PFSK-1 (cell line): ENCODE measurements around the gene ALOX12.

Source experiments
- FOXP2 ChIP-seq: optimal IDR thresholded peaks from 2 replicates; pipeline ENCODE3; 2011; ENCODE audit warnings: borderline replicate concordance, control low read depth, inconsistent platforms; ENCODE audit not compliant: insufficient read depth; ENCODE audit errors: extremely low read length, extremely low read depth
- POLR2AphosphoS5 ChIP-seq: IDR thresholded peaks from 2 replicates; pipeline ENCODE4 v1.6.1; 2012; ENCODE audit warnings: low read depth, mild to moderate bottlenecking, control low read depth, low read length, moderate library complexity
- REST ChIP-seq, 2 experiments: IDR thresholded peaks; 2 replicates each; pipeline versions ENCODE4 v1.6.1 to v1.8.0; 2011 to 2012; ENCODE audit warnings: low read depth in 2 of 2, low read length in 2 of 2, control low read depth in 1 of 2, inconsistent platforms in 1 of 2, mild to moderate bottlenecking in 1 of 2, moderate library complexity in 1 of 2; ENCODE audit not compliant: insufficient read depth in 1 of 2
- TAF1 ChIP-seq: IDR thresholded peaks from 2 replicates; pipeline ENCODE4 v1.6.1; 2012; ENCODE audit warnings: low read length, control low read depth, borderline replicate concordance; ENCODE audit not compliant: insufficient read depth

DNA sequence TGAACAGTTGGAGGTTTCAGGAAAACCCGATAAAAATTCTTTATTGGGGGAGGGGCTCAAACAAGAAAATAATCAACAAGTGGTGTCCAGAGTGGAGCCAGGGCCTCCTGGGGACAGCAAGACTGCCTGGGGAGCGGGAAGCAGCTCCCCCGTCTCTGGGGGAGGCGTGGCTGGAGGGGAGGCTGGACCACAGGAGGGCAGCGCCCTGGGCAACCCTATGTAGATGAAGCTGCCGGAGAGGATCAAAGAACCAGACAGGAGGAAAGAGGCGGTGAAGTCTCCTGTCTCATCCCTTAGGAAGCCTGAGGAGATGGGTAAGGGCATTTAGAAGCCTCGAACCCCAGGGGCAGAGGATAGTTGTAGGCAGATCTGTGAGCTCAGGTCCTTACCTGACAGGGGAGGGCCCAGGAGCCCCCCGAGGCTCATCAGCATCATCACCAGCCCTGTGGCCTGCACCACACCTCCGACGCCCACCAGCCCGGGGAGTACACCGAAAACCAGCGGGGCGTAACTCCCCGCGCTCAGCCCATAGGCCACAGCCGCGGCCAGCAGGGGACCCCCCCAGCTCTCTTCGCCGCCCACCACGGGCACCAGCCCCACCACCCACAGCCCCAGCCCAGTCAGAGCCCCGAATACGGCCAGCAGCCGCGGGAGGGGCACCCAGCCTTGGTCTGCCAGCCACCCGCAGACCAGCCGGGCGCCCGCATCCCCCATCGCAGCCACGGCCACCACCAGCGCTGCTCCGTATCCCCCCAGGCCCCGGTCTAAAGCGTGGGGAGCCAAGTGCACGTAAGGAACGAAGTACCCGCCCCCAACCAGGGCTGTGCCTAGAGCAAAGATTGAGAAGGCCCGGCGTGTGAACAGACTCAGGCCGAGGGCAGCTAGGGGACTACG lies 46.0 kb downstream of the ALOX12 start:
- no peak for TF ChIP-seq POLR2AphosphoS5
- no peak for TF ChIP-seq TAF1
- TF ChIP-seq FOXP2, result no peak
- TF ChIP-seq REST (IDR thresholded peaks at IDR 0.05; ENCODE audit: insufficient read depth in 1 of 2, low read depth in 2 of 2, low read length in 2 of 2), result no peak
